GM12872 (cell line): ENCODE measurements around the gene CD37.

Source experiments
- TF ChIP-seq, protein P1 (sequence below): IDR thresholded peaks from 3 replicates; pipeline ENCODE4 v1.5.1; 2011; ENCODE audit warnings: low read depth, mild to moderate bottlenecking, low read length, moderate library complexity; ENCODE audit not compliant: insufficient read depth

Gene CD37

DNA sequence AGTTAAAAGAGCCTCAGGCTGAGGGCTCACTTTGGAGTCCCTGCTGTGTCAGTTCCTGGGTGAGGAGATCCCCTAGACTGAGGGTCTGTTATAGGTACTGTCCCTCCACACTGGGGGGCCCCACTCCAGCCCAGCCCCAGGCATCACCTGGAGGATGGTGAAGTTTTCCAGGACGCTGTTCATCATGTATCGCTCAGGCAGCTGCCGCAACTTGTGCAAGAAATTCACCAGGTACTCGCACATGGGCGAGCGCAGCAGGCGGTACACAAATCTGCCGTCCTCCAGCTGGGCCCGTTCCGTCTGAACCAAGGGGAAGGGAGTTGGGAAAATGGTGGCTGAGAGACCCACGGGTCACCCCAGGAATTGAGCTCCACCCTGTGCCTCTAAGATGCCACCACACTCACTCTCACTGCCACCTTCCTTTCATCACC, 7.1 kb downstream of the CD37 start:
- TF ChIP-seq, protein P1, sequence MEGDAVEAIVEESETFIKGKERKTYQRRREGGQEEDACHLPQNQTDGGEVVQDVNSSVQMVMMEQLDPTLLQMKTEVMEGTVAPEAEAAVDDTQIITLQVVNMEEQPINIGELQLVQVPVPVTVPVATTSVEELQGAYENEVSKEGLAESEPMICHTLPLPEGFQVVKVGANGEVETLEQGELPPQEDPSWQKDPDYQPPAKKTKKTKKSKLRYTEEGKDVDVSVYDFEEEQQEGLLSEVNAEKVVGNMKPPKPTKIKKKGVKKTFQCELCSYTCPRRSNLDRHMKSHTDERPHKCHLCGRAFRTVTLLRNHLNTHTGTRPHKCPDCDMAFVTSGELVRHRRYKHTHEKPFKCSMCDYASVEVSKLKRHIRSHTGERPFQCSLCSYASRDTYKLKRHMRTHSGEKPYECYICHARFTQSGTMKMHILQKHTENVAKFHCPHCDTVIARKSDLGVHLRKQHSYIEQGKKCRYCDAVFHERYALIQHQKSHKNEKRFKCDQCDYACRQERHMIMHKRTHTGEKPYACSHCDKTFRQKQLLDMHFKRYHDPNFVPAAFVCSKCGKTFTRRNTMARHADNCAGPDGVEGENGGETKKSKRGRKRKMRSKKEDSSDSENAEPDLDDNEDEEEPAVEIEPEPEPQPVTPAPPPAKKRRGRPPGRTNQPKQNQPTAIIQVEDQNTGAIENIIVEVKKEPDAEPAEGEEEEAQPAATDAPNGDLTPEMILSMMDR: no peak

DNA sequence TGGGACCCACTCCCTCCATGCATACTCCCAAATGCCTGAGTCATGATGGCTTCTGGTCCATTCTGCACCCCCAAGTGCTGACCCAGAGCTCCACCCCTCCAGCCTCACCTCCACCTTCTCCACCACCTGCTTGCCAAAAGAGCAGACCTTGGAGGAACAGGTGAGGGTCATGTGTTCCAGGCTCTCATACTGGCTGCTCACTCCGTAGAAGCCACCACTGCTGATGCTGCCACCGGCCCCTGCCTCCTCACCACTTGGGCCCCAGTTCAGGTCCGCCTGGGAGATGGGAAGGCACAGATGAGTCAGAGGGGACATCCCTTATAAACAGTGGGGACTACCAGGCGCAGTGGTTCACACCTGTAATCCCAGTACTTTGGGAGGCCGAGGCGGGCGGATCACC, 7.9 kb downstream of the CD37 start:
- TF ChIP-seq, protein P1: no peak

DNA sequence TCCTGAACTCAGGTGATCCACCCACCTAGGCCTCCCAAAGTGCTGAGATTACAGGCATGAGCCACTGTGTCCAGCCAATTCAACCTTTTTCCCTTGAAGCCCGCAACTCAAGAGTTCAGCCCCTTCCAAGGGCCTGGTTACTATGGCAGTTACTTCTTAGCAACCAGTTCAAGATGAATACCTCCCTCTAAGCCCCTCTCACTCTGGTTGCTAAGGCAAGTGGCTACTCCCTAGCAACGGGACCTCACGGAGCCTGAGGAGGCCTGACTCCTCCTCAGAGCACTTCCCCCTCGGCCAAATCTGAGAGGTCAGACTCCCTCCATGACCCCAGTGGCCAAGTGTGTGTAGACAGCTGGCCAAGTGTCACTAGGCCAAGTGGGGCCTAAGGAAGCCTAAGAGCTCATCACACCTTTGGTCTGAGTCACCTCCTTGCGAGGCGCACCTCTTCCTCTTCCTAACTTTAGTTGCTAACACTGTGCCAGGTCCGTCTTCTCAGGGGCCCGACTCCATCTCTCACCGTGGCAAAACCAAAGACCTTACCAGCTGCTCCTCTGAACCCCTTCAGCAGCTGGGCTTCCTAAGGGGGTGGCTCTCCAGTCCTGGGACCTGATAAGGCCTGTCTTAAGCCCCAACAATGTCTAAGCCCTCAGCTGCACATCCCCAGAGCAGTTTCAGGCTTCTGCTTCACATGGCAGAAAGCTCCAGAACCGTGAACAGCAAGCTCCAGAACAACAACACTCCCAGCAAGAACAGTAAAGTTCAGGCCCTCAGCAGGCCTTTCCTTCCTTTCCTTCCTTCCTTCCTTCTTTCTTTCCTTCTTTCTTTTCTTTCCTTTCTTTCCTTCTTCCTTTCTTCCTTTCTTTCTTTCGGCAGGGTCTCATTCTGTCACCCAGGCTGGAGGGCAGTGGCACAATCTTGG, 9.6 kb downstream of the CD37 start:
- TF ChIP-seq, protein P1: no peak

DNA sequence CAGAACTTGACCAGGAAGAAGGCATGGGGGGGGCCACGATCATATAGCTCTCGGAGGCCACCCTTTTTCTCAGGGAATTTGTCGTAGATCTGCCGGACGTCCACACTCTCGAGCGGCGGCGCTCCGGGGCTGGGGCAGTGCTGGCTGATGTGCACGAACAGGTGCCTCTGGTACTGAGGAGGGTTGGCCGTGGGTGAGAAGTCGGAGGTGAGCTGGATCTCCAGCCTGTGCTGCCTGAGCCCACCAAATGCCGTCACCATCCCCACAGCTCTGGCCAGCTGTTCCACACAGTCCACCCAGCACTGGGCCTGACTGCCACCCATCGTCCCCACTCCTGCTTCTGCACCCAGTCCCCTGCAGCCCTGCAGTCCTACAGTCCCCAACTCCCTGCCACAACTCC, 12.0 kb downstream of the CD37 start:
- TF ChIP-seq, protein P1: no peak

DNA sequence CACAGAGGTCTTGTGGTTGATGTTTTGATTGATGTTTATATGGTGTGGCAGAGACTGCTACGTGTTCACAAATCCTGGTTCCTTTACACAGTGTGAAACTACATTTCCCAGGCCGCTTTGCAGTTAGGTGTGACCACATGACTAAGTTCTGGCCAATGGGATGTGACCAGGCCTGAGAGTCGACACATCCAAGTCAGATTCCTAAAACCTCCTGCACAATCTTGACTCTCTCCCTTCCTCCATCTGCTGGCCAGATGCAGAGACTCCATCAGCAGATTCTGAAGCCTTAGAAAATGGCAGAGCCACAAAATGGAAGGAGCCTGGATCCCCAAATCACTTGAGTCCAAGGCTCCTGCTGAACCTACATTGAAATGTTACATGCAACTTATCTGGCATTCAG, 12.6 kb downstream of the CD37 start:
- TF ChIP-seq, protein P1: no peak

DNA sequence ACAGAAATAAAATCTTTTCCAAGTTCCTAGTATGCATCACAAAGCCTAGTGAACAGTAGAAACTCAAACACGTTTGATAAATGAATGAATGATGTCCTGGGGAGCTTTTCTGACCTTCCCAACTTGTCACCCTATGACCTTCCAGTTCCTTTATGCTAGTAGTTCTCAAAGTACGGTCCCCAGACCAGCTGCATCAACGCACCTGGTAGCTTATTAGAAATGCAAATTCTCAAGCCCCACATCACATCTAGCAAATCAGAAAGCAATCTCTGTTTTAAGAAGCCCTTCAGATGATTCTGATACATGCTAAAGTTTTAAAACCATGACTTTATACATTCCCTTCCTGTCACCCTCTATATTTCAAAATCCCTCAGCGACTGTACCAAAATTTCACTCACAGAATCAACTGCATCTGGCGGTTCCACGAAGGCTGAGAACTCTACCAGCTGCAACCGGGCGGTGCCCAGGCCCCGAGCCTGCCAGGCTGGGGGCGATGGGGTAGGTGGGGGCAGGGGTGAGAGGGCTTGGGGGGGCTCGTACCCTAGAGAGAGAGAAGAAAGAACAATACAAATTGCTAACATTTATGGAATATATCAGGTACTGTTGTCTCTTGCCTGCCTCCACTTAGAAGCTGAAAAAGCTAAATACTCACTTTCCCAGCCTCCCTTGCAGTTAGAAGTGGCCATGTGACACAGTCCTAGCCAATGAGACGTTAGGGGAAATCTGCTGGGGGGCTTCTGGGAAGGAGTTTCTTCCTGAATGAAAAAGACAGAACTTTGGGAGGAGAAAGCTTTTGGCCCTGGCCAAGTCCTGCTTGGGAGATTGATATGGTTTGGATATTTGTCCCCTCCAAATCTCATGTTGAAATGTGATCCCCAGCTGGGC, 13.3 kb downstream of the CD37 start:
- TF ChIP-seq, protein P1: no peak

DNA sequence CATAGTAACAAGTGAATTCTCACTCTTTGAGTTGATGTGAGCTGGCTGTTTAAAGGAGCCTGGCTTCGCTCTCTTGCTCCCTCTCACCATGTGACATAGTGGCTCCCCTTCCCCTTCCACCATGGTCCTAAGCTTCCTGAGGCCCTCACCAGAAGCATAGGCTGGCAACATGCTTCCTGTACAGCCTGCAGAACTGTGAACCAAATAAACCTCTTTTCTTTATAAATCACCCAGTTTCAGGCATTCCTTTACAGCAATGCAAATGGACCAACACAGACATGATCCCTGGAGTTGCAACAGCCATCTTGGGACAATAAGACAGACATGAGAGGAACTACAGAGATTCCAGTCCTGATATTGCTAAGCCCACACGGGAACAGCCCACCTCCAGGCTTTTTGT, 14.4 kb downstream of the CD37 start:
- TF ChIP-seq, protein P1: no peak
